ENCODE results near the gene LRRC66.

Gene LRRC66

GRCh38 chr4:52019936-52020657 is at the start of gene LRRC66:
Gene LRRC66 (minus strand): TSS chr4:52020363. CDS start chr4:52017613, 2,750 bp downstream.
- DNase-seq (ENCODE audit: low read depth in 2 of 2): no peak

GRCh38 chr4:52069571-52069970 is 49.4 kb upstream of the LRRC66 start:
- DNase-seq (ENCODE audit: low read depth in 2 of 2): no peak

GRCh38 chr4:52059372-52059771 is 39.2 kb upstream of the LRRC66 start:
- DNase-seq (ENCODE audit: low read depth in 2 of 2): no peak

GRCh38 chr4:52058275-52058674 is 38.1 kb upstream of the LRRC66 start:
- DNase-seq (ENCODE audit: low read depth in 2 of 2): no peak

- DNase-seq (ENCODE audit: low read depth in 2 of 2): no peak
Observed at GRCh38 chr4:52057196-52057595, 37.0 kb upstream of the LRRC66 start.

GRCh38 chr4:52054254-52054653 is 34.1 kb upstream of the LRRC66 start:
- DNase-seq (ENCODE audit: low read depth in 2 of 2): no peak

DNA sequence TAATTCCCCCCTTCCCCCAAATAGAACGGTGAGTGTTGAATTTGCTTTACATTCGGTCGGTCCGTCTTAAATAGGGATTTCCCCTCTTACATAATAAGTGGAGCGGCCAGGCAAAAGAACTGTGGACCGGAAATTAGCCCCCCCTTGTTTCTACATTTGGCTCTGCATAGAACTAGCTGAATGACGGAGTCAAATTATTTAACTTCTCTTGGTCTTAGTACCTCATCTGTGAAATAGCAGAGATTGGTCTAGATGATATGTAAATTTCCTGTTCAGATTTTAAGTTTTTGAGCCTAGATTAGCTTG is 32.3 kb upstream of the LRRC66 start:
- DNase-seq (ENCODE audit: low read depth in 2 of 2): no peak

GRCh38 chr4:52051615-52052474 is 31.7 kb upstream of the LRRC66 start:
- DNase-seq (ENCODE audit: low read depth in 2 of 2): no peak

DNA sequence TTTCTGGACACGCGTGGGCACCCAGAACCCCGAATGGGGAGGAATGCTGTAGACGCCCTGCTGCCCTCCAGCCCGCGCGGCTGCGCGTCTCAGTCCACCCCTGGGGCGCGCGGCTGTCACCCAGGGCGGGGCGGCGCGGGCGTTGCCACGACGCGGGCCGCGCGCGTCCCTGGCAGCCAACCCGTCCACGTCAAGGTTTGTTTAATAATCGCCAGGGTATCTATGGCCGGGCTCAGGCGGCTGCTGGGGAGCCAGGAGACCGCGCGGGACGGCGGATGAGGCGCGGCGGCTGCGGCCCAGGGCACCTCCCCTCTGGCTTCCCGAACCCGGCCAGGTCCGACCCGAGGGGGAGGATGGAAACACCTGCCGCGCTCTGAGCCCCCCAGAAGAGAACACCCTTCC is 31.1 kb upstream of the LRRC66 start, which contains the start of gene SPATA18:
Gene SPATA18 (plus strand): TSS at position 92 of the 402 bp plus-strand sequence. CDS start 401 bp downstream, outside the sequence.
- DNase-seq (ENCODE audit: low read depth in 2 of 2): no peak

GRCh38 chr4:52049266-52049665 is 29.1 kb upstream of the LRRC66 start:
- DNase-seq (ENCODE audit: low read depth in 2 of 2): no peak

- DNase-seq (ENCODE audit: low read depth in 2 of 2): no peak
Observed at GRCh38 chr4:52045028-52045427, 24.9 kb upstream of the LRRC66 start.

- peak; percentile 57 to 61 for DNase-seq (ENCODE audit: low read depth in 2 of 2)
Observed at GRCh38 chr4:52038103-52038912, 18.1 kb upstream of the LRRC66 start, which contains the start of gene SGCB. Gene SGCB (minus strand): TSS chr4:52038299. CDS start chr4:52038259, 40 bp downstream.

DNA sequence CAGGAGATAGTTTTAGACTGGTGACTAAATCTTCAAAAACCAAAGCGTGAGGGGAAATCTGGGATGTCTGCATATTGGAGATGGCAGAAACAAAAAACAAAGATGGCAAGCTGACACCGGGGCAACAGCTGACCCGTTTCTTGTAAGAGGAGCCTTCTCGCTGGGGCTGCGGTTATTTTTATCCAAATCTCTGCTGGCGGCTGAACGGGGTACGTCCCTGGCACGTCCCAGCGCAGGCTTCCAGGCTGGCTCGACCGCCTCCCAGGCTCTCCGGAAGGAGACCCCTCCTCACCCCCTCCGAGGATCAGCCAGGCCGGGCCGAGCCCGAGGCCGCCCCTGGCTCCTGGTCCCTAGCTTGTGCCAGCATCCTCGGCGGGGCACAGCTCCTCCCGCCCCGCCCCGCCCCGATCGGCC is 17.5 kb upstream of the LRRC66 start:
- no peak for DNase-seq (ENCODE audit: low read depth in 2 of 2)

DNA sequence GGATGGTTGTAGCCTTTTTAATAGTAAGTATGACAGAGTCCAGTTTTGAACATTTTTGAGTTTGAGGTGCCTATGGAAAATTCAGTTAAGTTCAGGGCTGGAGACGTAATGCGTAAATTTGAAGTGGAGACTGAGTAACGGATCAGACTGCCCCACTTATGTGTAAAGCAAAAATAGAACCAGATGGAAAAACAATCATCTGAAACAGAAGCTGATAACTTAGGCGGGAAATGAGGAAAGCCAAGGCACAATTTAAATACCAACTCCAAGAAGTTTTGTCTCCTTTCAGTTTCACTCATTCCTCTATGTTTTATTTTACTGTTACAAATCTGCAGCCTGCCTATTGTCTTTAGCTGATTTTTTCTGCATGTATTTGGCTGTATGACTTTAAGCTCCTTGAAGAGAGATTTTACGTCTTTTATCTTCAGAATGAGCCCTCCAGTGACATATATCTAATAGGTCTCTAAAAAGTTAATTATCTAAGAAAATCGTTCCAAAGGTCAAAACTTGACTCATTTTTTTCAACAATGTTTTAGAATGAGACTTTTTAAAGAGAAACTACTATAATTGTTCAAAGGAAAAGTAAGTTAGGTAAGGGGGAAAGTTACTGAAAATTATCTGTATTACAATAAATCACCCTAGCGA is 16.8 kb upstream of the LRRC66 start:
- DNase-seq (ENCODE audit: low read depth in 2 of 2): no peak

- no peak for DNase-seq (ENCODE audit: low read depth in 2 of 2)
Observed at GRCh38 chr4:52035190-52035589, 15.0 kb upstream of the LRRC66 start.

- DNase-seq (ENCODE audit: low read depth in 2 of 2): no peak
Observed at GRCh38 chr4:52032005-52032404, 11.8 kb upstream of the LRRC66 start.

- DNase-seq (ENCODE audit: low read depth in 2 of 2): no peak
Observed at GRCh38 chr4:52028970-52029369, 8.8 kb upstream of the LRRC66 start.

DNA sequence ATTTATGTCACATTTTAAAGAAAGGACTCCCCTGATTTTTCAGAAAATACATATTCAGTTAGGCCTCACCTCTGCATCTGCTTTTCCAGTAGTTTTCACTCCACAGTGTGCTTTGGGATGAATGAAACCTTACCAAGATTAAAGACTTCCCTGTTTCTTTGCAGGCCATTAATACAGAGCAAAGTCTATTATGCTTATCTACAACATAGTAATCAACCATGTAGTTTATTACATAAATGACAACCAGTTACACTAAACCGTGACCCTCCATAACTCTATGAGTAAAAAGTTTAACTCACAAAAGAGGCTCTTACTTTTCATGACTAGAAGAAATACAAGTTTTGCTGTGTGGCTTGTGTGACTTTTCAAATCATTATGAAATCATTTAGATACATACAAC is 2.3 kb downstream of the LRRC66 start:
- DNase-seq (ENCODE audit: low read depth in 2 of 2): no peak

GRCh38 chr4:52016981-52017380 is 3.2 kb downstream of the LRRC66 start:
- DNase-seq (ENCODE audit: low read depth in 2 of 2): no peak

GRCh38 chr4:52015366-52015765 is 4.8 kb downstream of the LRRC66 start:
- no peak for DNase-seq (ENCODE audit: low read depth in 2 of 2)

GRCh38 chr4:52014903-52015302 is 5.3 kb downstream of the LRRC66 start:
- no peak for DNase-seq (ENCODE audit: low read depth in 2 of 2)

DNA sequence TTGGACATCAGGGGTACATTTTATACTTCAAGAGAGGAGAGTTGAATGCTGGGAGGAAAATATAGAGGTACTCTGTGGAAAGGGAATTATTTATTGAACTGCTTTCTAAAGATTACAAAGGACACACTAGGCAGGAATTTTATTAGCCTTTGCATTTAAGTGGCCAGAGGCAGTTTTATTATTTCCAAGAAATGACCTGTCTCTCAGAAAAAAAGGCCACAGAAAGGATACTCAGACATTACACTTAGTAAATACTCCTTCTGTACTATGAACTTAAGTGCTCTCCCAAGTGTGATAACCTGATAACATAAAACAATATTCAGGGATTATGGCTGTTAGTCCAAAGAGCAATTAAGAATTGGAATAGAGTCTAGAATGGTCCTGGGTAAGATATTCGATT is 7.5 kb downstream of the LRRC66 start:
- no peak for DNase-seq (ENCODE audit: low read depth in 2 of 2)
